Uterus (tissue), 4 donors: ENCODE measurements around the gene SERPINF2. TPM values are rescaled to one million over a fixed set of nuclear protein-coding genes. Genes with fewer than 3 reads are reported as not detected.
"Not testable (repeated sequence)": the region's sequence is repeated elsewhere in the genome, so short reads cannot be mapped to it uniquely, and the experiment has no call there.

ENCODE experiments used
- DNase-seq, 2 donors: peaks; one replicate each; pipeline ENCODE4 v3.0.0-alpha.2; 2019 to 2020
- H3K27ac ChIP-seq, 2 donors: fragments of 200-600 bp; sonication (generic); 1 replicate in 1 of 2; 2 replicates in 1 of 2; pipeline ENCODE4 v1.5.1; 2016 to 2018
- H3K27me3 ChIP-seq, 2 donors: fragments of 200-600 bp; sonication (generic); one replicate each; pipeline ENCODE4 v1.5.1; 2018 to 2019; ENCODE audit warnings: control low read depth in 1 of 2
- H3K36me3 ChIP-seq, 2 donors: fragments of 200-600 bp; sonication (generic); one replicate each; pipeline ENCODE4 v1.5.1; 2019; ENCODE audit warnings: control low read depth in 1 of 2
- H3K4me1 ChIP-seq, 2 donors: fragments of 200-600 bp; sonication (generic); one replicate each; pipeline ENCODE4 v1.5.1; 2018 to 2019; ENCODE audit warnings: control low read depth in 1 of 2
- H3K4me3 ChIP-seq, 2 donors: fragments of 200-600 bp; sonication (generic); 1 replicate in 1 of 2; 2 replicates in 1 of 2; pipeline ENCODE4 v1.5.1; 2018 to 2019; ENCODE audit warnings: mild to moderate bottlenecking in 1 of 2
- H3K9me3 ChIP-seq, 2 donors: fragments of 200-600 bp; sonication (generic); one replicate each; pipeline ENCODE4 v1.5.1; 2019; ENCODE audit warnings: control low read depth in 1 of 2
- CTCF ChIP-seq, 4 experiments: fragments of 200-600 bp in 2 of 4; fragments of 450-650 bp in 2 of 4; sonication (generic) in 2 of 4; IDR thresholded peaks; one replicate each; pipeline ENCODE4 v1.5.1; 2016 to 2019; ENCODE audit warnings: antibody characterized with exemption in 4 of 4, mild to moderate bottlenecking in 2 of 4, moderate library complexity in 1 of 4
- POLR2A ChIP-seq, 2 donors: fragments of 450-650 bp; IDR thresholded peaks; one replicate each; pipeline ENCODE4 v1.6.1; 2016; ENCODE audit warnings: antibody characterized with exemption in 2 of 2, mild to moderate bottlenecking in 1 of 2, moderate library complexity in 1 of 2
- intact Hi-C: fragments of 100-400 bp; cut with DNase I; formaldehyde crosslinking; loops from one replicate; pipeline ENCODE4 v1.15.1; 2023; ENCODE audit warnings: low total_unique reads
- total RNA-seq, 4 donors: library from RNA; depleted of rRNA in 3 of 4; stranded (reverse); fragments of >200 nt in 3 of 4; gene quantifications; one replicate each; pipeline versions ENCODE4 v1.1.0 to v1.2.4, GENCODE V29; 2014 to 2023
- donor health status: DM: yes; HTN: yes; CAD: no.

SERPINF2 gene
- total RNA-seq, 4 donors from 2014 or later = 0.83 to 21.5 (median 10.0) TPM

- TF ChIP-seq CTCF (IDR thresholded peaks at IDR 0.05) (no peak), POLR2A (IDR thresholded peaks at IDR 0.05) (no peak)
- intact Hi-C loops = no loop called here
- DNase-seq = no peak
Measured at GRCh38 chr17:1703063-1703462, 39.6 kb upstream of the SERPINF2 start.

DNA sequence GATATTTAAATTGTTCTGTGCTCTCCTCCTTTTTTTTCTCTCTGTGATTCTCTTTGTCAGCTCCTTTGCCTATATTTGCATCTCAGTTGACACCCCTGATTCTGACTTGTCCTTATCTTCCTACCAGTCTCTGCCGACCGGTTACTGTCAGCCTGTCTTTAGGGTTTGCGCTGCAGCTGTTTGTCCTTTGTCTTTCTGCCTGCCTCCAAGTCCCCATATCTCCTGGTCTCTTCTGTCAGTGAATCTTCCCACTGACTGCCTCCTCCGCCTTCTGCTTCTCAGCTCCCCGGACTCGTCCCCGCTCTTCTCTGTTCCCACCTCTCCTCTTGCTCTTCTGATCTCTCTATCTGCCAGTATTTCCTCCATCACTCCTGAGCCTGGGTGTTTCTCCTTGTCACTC, 37.7 kb upstream of the SERPINF2 start:
- intact Hi-C loops = no loop called here
- Histone ChIP-seq H3K4me3 (no peak overlapping the region), H3K27me3 (no peaks in the 10 kb centered on the region), H3K36me3 (no peaks in the 10 kb centered on the region), H3K9me3 (no peaks in the 10 kb centered on the region), H3K4me1 (peaks cover 0 to 4% of the 10 kb centered on the region in 2 donors), H3K27ac (no peak overlapping the region)
- DNase-seq = no peak
- TF ChIP-seq CTCF (IDR thresholded peaks at IDR 0.05) (no peak), POLR2A (IDR thresholded peaks at IDR 0.05) (no peak)

More at GRCh38 chr17:1703063-1703462, 39.6 kb upstream of the SERPINF2 start:
- H3K9me3 ChIP-seq = no peaks in the 10 kb centered on the region
- no peak overlapping the region for H3K4me3 ChIP-seq
- H3K36me3 ChIP-seq = no peaks in the 10 kb centered on the region
- no peaks in the 10 kb centered on the region for H3K4me1 ChIP-seq
- no peaks in the 10 kb centered on the region for H3K27me3 ChIP-seq
- no peak overlapping the region for H3K27ac ChIP-seq

- Histone ChIP-seq H3K4me1 (peaks cover 0 to 4% of the 10 kb centered on the region in 2 donors), H3K27ac (no peak overlapping the region), H3K4me3 (no peak overlapping the region), H3K9me3 (no peaks in the 10 kb centered on the region), H3K36me3 (no peaks in the 10 kb centered on the region), H3K27me3 (no peaks in the 10 kb centered on the region)
- DNase-seq = no peak
- TF ChIP-seq POLR2A (IDR thresholded peaks at IDR 0.05) (no peak), CTCF (IDR thresholded peaks at IDR 0.05) (no peak)
- intact Hi-C loops = no loop called here
Measured at GRCh38 chr17:1707107-1707506, 35.6 kb upstream of the SERPINF2 start.

DNA sequence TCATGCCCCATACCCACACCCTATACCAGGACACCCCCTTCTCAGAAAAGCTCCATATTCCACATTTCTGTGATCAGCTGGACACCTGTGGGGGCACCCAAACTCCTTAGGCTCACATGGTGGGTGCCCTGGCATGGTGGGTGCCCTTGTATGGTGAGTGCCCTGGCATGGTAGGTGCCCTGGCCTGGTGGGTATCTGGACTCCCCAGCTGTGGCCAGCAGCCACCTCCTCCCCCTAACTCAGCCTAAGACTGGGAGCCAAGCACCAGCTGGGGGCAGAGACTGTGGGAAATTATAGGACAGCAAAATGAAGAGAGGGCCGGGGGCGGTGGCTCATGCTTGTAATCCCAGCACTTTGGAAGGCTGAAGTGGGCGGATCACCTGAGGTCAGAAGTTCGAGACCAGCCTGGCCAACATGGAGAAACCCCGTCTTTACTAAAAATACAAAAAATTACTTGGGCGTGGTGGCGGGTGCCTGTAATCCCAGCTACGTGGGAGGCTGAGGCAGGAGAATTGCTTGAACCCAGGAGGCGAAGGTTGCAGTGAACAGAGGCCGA, 33.8 kb upstream of the SERPINF2 start:
- DNase-seq, H3K27ac ChIP-seq, intact Hi-C loops, H3K4me1 ChIP-seq, H3K9me3 ChIP-seq, H3K27me3 ChIP-seq, H3K36me3 ChIP-seq, H3K4me3 ChIP-seq: not testable (repeated sequence)

DNA sequence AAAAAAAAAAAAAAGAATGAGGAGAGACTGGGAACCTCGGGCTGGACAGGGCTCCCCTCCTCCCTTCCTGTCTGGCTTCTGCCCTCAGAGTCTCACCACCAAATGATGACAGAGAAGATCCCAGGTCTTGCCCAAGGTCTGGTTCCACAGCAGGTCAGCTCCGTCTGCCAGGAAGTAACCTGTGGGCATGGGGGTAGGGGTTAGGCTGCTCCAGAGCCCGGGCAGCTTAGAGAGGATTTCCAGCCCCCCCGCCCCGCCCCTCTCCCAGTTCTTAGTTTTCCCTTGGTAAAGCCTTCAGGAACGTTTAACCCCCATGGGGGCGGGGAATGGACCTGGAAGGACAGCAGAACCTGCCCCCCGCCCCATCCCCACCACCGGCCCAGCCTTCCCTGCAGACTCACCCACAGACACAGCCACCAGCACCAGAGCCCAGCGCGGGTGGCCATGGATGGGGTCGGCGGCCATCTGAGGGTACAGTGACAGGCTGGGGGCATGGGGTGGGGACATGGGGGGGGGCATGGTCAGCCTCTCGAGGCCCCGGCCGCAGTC, 33.2 kb upstream of the SERPINF2 start:
- peak in 1 of 2 donors; percentile 31 for DNase-seq
- Histone ChIP-seq H3K36me3 (no peaks in the 10 kb centered on the region), H3K4me1 (peaks cover 0 to 8% of the 10 kb centered on the region in 2 donors), H3K27ac (peak overlapping the region; percentile 70 to 82), H3K4me3 (peak overlapping the region; percentile 45 to 63), H3K9me3 (no peaks in the 10 kb centered on the region), H3K27me3 (no peaks in the 10 kb centered on the region)
- no peak for TF ChIP-seq POLR2A (IDR thresholded peaks at IDR 0.05)
- no peak for TF ChIP-seq CTCF (IDR thresholded peaks at IDR 0.05)
- intact Hi-C loops = no loop called here
